HG03280 (cell line): Measurements from ENCODE around the gene COBLL1.

Experiments used
- ATAC-seq: cut with Tn5 transposase; IDR thresholded peaks from one replicate; pipeline ENCODE4 v1.9.1; 2021; ENCODE audit warnings: mild to moderate bottlenecking, moderate library complexity; ENCODE audit not compliant: unreplicated experiment

Gene COBLL1

DNA sequence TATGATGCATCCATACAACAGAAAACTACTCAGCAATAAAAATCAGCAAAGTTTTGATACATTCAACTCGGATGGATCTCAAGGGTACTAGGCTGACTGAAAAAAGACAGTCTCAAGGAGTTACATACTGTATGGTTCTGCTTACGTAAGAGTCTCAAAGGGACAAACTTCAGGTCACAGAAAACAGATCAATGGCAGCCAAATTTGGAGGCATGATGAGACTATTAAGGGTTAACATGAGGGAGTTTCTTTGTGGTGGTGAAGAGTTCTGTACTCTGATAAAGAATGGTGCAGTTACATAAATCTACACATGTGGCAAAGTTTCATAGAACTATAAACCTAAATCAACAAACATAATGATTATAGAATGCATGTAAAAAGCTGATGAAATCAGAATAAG is 81.4 kb downstream of the COBLL1 start:
- ATAC-seq, result no peak

DNA sequence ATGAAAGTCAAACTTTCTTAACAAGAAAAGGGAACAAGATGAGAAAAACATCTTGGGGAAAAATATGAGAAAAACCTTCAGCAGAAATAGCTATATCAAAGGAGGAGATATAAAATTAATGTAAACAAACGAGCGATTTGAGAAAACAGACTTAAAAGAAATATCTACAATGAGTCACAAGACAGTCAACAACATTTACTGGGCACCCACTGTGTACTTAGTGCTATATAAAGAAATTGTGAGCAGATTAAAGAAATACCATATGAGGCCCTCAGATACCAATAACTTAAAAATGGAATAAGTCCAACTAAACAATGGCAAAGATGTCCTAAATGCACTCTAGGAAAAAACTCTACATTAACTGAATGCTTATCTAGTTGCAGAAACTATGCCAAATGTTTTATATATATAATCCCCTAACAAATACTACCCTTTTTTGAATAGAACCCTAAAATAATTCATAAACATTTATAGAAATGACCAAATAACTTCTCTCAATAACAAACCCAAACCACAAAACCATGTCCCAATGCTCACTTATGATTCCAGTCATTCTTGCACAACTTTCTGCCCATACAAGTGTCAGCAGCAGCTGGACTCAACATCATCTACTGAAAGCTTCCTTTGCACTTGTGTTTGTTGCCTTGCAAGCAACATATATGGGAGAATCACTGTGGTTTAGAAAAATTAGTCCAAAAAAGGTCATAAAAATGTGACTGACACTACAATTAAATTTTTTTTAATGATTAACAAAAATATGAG is 83.5 kb downstream of the COBLL1 start:
- ATAC-seq, result no peak

GRCh38 chr2:164756773-164757172 is 84.8 kb downstream of the COBLL1 start:
- no peak for ATAC-seq

- ATAC-seq, result no peak
Observed at GRCh38 chr2:164755952-164756351, 85.7 kb downstream of the COBLL1 start.

- ATAC-seq, result no peak
Observed at GRCh38 chr2:164754157-164755093, 87.2 kb downstream of the COBLL1 start.

GRCh38 chr2:164752956-164753355 is 88.7 kb downstream of the COBLL1 start:
- ATAC-seq, result no peak

DNA sequence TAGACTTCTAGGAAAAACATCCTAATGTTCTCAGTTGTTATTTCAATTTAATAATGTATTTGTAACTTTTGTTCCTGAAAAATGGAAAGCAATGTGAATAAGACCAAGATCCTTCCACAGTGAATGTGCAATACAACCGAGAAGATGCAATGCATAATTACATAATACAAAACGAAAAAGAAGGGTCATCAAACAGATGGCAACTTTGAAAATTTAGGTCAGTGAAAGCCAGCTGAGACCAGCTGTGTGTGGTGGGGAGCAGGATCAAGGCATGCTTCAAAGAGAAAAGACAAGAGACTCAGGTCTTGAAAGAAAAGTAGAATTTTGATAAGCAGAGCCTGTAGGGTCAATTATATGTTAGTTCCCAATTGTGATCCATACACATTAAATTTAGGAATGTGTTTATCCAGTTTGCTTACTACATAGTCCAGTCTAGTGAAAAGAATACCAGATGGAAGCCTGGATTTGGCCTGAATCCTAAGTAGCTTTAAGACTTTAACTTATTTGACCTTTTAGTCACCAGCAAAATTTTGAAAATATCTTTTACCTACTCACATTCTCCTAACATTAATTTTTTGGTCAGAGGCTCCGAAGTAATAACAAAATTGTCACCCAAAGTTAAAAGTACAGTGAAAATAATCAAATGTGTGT is 93.7 kb downstream of the COBLL1 start:
- no peak for ATAC-seq

DNA sequence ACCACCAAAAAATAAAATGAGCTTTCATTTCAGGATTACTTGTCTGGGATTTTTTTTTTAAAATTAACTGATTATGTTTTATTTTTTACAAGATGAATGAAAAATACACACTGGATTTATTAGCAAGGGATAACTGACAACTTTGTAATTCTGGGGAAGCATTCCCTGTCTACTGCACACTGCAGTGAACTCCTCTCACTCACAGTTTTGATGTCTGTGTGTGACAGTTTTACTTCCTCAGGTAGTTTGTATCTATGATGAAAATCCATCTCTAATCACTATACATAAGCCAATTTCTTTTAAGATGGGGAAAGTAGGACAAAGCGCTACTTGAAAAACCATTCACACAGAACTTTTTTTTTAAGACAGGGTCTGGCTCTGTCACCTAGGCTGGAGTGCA is 94.5 kb downstream of the COBLL1 start:
- no peak for ATAC-seq

- no peak for ATAC-seq
Observed at GRCh38 chr2:164746713-164747112, 94.9 kb downstream of the COBLL1 start.

DNA sequence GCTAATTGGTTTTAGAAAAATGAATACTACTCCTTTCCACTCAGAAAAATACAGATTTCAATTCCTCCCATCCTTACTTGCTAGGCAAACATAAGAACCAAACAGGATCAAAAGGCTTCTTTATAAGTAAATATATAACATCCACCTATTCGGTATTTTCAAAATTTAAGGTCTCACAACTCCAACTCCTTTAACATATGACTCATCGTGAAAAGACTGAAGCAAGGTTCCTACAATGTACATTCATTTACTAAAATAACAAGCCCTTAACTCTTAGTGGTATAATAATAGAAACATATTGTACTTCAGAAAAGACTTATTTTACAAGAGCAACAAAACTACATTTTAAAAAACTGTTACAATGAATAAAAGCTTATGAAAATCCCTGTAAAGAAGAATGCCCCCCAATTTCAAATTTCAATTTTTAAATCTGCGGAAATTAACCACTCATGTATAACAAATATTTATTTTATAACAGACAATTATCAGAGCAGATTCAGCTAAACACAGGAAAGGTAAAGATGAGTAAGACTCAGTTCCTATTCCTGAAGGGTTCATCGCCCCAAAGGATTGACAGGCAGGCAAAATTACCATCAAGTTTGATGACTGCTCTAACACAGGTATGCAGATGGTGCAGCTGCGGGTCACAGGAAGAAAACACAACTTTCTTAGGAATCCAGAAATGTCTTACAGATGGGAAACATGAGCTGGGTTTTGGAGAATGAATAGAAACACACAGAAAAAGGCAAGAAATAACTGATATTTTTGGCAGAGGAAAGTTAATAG is 96.4 kb downstream of the COBLL1 start:
- no peak for ATAC-seq

GRCh38 chr2:164742738-164743317 is 98.8 kb downstream of the COBLL1 start:
- ATAC-seq, result no peak

GRCh38 chr2:164739966-164740365 is 101.7 kb downstream of the COBLL1 start:
- no peak for ATAC-seq

GRCh38 chr2:164737612-164738081 is 104.0 kb downstream of the COBLL1 start:
- ATAC-seq, result peak; percentile 78

GRCh38 chr2:164735309-164735919 is 106.2 kb downstream of the COBLL1 start:
- no peak for ATAC-seq

DNA sequence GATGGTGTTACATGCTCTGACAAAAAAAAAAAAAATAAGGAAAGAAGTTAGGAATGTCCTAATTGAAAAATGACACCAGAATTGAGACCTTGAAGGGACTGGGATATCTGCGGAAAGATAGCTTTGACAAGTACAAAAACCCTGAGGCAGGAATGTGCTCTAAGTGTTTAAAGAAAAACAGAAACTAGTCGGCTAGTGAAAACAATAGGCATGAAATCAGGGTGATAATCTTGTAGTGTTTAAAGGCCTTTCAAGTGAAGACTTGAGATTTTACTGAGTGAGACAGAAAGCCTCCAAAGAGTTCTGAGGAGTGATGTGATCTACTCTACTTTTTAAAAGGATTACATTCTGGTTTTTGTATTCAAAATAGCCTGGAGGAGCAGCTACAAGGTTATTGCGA is 107.4 kb downstream of the COBLL1 start:
- no peak for ATAC-seq

- no peak for ATAC-seq
Observed at GRCh38 chr2:164725542-164725941, 116.1 kb downstream of the COBLL1 start.

DNA sequence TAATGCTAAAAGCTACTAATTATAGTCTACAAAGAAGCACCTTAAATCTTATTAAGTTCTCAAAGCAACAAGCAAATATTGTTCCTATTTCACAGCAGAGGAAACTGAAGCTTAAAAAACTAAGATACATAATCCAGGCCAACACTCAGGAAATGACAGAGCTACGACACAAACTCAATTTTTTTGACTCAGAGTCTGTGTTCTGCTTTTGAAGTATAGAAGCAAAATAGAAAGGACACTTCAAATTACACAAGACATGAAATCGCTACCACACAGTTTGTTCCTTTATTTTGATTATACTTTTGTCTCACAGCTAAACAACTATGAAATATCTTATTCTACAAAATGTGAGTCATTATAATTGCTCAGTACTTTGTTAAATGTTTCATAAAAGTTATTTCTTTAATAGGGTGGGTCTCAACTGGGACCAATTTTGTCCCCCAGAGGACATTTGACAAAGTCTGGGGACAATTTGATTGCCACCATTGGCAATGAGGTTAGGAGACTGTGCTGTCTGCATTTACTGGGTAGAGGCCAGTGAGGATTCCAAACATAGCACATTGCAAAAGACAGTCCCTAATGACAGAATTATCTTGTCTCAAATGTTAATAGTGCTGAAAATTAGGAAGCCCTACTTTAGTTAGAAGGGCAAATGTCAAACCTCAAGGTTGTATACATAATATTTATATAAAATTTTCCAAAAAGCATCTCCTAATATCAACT is 118.8 kb downstream of the COBLL1 start:
- ATAC-seq, result no peak

DNA sequence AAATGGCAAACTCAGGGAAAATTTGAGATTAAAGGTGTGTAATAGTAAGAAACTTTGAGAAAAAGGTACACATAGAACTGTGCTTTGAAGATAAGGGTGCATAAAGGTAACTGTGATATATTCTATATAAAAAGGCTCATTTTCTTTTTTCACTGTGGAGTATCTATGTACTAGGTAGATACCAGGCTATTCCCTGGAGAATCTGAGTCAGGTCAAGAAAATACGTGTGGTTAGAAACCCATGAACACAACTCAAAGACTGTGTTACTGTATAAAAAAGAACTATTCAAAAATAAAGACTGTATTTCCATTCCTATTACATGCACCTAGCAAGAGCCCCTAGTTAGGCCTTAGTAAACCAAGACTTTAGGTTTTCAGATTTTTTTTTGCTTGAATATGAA is 120.2 kb downstream of the COBLL1 start:
- no peak for ATAC-seq
